Stimulated activated CD4-positive, alpha-beta T cell treated with anti-CD3 and anti-CD28 coated beads, Interleukin-4, amount 100 ng/mL, for 24 hours (primary cell): Measurements from ENCODE around the gene NRARP.
"Not testable (repeated sequence)": the region's sequence is repeated elsewhere in the genome, so short reads cannot be mapped to it uniquely, and the experiment has no call there.

Experiments
- DNase-seq: peaks from one replicate; pipeline ENCODE4 v3.0.0-alpha.2; 2020

The NRARP gene, protein sequence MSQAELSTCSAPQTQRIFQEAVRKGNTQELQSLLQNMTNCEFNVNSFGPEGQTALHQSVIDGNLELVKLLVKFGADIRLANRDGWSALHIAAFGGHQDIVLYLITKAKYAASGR

DNA sequence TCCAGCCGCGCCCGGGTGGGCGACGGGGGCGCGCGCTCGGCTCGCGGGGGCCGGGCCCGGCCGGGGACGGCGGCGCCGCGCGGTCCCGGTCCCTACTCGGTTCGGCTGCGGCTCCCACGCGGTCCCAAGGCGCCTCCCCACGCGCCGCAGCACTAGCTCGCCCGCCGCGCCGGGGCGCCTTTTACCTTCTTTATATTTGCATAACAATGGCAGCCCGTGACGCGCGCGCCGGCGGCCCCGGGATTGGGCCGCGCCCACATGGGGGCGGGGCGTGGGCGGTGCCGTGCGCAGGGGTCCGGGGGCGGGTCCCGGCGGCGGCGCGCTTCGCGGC is at the start of gene NRARP:
Gene NRARP, minus strand, starts transcription at position 154 of the 331 bp plus-strand sequence. CDS start 343 bp downstream, outside the sequence.
- DNase-seq, result peak; percentile 91

DNA sequence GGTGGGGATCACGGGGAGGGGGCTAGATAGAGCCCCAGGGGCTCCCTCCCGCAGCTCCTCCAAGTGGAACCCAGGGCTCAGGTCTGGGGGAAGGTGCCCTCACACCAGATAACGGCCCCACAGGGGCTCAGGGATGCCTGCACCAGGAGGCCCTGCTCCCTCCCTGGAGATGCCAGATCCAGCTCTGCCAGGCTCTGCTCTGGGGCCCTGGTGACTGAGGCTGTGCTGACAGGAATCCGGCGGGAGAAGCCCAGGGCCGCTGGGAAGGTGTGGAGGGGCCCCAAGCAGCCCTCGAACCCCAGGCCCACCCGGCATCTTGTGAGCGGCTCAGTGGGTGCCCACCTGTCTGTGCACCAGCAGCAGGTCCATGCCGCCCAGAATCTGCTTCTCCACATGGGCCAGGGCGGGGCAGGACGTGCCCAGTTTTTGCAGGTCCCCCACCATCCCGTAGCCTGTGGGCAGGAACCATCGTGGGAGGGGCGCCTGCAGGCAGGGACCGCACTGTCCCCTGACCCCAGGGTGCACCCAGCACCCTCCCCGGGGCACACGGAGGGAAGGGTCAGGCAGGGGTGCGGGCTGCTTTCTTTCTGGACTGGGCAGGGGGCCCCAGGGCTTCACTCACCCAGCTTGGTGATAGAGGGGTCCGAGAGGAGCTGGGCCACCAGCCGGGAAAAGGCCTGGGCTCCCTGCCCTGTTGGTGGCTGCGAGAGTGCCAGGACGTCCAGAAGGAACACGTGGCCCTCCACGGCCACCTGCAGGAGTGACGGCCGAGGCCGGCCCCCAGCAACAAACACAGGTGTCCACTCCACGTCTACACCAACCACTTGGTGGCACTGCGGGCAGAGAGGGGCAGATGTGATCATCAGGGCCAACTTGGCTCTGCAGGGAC is 48.9 kb upstream of the NRARP start:
- no peak for DNase-seq

DNA sequence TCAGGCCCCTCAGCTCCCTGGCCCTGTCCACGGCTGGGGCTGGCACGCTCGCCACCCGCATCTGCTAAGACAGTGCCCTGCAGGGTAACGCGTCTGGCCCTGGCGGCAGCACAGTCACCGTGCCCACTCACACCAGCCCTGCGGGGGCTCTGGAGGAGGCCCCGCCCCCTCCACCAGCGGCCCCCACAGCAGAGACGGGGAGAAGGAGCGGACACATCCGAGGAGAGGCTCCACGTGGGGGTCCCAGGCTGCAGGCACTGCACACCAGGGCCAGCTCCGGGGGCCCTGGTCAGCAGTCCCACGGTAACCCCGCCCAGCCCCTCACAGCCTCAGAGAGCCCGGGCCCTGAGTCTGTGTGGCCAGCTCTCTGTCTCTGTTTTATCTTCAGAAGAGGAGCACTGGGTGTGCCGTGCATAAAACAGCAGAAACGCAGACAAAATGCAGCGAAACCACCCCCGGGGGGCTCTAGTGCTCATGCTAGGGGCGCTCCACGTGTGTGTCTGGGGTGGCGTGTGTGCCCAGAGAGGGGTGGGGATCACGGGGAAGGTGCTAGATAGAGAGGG is 47.5 kb upstream of the NRARP start:
- no peak for DNase-seq

DNA sequence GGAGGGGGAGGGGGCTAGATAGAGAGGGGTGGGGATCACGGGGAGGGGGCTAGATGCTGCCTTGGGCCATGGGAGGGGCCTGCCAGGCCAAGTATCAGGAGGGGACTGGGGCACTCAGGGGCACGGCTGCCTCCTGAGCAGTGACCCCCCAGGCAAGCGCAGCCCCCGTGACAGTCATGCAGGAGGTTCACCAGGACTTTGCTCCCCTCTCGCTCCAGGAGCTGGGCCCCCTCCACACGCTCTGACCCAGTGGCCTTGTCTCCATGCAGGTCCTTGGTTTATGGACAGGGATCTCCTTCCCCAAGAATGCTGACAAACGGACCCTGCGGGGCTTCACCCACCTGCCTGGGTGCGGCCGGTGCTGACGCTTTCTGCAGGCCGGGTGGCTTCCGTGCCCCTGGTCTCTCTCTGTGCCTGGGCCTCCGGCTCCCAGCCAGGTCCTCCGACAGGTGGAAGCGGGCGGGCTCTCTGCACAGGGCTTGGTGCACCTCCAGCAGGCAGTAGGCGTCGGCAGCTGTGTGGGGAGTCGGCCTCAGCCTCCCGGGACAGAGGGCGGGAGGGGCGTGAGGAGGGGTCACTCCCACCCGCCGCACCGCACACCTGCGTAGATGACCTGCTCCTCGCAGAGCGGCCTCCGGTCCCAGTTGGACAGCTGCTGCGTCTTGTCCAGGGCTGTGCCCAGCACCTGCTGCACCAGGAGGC is 46.8 kb upstream of the NRARP start:
- DNase-seq, result no peak

DNA sequence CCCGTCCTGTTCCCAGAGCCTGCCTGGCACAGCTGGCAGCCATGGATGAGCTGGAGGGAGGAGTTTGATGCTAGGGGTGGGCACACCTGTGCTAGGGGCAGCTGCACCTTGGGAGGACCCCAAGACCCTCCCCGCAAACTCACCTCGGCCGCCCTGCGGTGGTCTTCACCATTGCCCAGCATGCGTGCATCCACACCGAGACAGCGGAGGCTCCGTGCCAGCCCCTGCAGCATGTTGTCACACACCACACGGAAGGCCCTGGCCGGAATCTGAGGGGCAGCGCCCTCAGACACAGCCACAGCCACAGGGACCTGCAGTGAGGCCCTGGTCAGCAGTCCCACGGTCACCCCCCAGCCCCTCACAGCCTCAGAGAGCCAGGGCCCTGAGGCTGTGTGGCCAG is 45.9 kb upstream of the NRARP start:
- DNase-seq, result no peak

DNA sequence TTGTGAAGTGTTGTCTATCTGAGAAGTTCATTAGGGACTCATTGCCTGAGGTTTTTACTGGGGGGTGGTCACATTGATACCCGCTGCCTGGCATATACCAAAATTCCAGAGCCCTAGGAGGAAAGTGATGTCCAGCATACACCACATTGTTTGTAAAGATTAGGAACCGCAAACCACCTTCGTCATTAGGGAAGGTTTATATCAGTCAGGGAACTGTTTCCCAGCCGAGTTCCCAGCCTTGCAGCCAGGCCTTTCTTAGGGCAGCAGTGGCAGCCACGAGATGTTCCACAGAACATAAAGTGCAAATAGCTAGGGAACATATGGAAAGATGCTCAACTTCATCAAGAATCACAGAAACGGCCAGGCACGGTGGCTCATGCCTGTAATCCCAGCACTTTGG is 40.4 kb upstream of the NRARP start:
- DNase-seq, result no peak

DNA sequence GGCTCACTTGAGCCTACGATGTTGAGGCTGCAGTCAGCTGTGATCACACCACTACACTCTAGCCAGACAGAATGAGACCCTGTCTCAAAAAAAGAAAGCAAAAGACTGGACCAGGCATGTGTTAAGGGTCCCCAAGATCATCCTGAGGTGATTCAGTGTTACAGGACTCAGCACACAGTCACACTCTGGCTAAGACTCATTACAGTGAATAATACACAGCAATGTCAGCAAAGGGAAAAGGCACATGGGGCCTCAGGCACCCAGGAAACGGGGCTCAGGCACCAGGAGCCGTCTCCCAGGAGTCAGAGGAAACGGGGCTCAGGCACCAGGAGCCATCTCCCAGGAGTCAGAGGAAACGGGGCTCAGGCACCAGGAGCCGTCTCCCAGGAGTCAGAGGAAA is 39.2 kb upstream of the NRARP start:
- no peak for DNase-seq

DNA sequence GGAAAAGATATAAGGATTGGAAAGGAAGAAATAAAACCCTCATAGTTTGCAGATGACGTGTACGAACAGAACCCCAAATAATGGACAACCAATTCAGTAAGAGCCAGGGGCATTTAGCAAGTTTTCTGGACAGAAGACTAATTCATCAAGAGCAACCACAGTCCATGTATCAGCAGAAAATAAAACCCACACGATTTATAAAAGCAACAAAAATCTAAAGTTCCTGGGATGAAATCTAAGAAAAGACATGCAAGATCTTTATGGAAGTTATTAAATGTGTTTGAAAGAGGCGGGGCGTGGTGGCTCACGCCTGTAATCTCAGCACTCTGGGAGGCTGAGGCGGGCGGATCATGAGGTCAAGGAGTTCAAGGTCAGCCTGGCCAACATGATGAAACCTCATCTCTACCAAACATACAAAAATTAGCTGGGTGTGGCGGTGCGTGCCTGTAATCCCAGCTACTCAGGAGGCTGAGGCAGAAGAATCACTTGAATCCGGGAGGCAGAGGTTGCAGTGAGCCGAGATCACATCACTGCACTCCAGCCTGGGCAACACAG is 37.9 kb upstream of the NRARP start:
- not testable (repeated sequence) for DNase-seq

DNA sequence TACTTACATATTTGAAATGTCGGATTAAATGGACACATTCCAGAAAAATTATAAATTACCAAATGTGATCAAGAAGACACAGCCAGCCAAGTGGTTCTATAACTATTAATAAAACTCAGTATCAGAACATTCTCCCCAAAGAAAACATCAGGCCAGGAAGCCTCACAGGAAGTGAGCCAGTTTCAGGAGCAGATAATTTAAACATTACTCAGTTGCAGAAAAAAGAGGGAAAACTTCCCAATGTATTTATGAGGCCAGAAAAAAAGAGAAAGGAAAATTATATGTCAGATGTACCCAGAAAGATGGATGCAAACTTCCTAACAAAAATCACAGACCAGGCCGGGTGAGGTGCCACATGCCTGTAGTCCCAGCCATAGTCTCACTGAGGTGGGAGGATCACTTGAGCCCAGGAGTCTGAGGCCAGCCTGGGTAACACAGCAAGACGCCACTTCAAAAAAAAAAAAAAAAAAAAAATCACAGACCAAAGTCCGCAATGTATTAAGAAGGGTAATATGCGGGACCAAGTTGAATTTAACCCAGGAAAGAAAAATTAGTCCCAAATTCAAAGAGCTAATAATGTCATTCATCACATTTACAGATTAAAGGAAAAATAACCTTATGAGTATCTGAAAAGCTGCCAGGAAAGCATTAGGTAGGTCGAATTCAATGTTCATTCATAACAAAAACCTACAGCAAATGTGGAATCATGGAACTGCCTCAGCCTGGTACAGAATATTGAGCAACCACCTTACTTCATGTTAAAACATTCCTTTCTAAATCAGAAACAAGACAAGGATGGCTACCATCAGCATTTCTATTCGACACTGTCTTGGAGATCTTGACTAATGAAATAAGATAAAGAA is 37.2 kb upstream of the NRARP start:
- no peak for DNase-seq

DNA sequence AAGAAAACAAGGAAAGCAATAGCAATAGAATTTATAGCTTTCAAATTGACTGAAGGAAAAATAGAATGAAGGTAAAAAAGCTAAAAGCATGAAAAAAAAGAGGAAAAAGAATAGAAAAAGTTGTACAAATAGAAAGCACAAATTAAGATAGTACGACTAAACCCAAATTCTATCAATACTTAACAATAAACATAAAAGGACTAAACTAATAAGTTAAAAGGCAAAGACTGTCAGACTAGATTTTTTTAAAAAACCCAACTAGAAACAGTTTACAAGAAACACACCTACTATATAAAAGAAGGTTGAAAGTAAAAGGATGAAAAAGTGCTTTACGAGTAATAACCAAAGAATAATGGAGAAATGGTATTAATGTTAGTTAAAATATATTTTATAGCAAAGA is 34.7 kb upstream of the NRARP start:
- no peak for DNase-seq

DNA sequence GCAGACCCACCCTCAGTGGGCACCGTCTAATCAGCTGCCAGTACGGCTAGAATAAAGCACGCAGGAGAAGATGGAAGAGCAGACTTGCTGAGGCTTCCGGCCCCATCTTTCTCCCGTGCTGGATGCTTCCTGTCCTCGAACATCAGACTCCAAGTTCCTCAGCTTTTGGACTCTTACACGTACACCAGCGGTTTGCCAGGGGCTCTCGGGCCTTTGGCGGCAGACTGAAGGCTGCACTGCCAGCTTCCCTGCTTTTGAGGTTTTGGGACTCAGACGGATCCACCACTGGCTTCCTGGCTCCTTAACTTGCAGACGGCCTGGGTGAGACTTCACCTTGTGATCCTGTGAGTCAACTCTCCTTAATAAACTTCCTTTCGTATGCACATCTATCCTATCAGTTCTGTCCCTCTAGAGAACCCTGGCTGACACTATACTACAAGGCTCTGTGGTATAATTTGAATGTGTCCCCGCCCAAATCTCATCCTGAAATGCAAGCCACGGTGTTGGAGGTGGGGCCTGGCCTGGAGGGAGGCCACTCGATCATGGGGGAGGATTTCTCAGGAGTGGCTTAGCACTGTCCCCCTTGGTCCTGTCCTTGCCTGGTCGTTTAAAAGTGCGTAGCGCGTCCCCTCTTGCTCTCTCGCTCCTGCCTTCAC is 31.1 kb upstream of the NRARP start:
- DNase-seq, result no peak

DNA sequence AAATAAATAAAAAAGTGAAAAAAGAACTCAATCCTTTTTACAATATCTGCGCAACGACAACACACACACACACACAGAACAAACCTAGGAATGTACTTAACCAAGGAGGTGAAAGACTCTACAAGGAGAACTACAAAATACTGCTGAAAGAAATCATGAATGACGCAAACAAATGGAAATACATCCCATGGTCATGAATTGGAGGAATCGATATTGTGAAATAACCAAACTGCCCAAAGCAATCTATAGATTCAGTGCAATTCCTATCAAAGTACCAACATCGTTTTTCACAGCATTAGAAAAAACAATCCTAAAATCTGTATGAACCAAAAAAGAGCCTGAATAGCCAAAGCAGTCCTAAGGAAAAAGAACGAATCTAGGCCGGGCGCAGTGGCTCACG is 29.9 kb upstream of the NRARP start:
- no peak for DNase-seq

DNA sequence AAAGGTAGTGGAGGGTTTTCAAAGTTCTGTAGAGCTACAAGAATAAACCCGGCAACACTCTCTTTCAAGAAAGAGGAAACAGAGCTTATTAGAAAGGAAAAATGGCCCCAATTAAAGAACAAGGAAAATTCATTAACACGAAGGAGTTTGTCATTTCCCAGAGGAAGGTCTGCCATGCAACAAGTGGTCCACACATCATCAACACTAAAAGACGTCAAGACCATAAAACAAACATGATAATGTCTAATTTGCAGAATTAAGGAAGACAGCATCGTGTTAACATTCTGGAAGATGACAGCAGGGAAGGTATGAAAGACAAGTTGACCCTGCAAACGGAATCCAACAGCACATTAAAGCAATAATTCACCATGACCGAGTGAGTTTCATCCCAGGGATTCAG is 28.6 kb upstream of the NRARP start:
- no peak for DNase-seq

DNA sequence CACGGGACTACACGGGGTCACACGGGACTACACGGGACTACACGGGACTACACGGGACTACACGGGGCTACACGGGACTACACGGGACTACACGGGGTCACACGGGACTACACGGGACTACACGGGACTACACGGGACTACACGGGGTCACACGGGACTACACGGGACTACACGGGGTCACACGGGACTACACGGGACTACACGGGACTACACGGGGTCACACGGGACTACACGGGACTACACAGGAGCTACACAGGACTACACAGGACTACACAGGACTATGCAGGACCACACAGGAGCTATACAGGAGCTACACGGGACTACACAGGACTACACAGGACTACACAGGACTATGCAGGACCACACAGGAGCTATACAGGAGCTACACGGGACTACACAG is 27.5 kb upstream of the NRARP start:
- not testable (repeated sequence) for DNase-seq

DNA sequence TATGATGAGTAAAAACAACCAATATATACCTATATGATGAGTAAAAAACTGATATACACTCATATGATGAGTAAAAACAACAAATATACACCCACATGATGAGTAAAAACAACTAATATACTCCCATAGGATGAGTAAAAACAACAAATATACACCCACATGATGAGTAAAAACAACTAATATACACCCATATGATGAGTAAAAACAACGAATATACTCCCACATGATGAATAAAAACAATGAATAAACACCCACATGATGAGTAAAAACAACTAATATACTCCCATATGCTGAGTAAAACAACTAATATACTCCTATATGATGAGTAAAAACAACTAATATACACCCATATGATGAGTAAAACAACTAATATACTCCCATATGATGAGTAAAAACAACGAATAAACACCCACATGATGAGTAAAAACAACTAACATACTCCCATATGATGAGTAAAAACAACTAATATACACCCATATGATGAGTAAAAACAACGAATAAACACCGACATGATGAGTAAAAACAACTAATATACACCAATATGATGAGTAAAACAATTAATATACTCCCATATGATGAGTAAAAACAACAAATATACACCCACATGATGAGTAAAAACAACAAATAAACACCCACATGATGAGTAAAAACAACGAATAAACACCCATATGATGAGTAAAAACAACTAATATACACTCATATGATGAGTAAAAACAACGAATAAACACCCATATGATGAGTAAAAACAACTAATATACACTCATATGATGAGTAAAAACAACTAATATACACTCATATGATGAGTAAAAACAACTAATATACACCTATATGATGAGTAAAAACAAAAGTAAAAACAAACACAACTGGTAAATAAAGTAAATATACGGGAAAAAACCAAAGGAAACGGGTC is 25.8 kb upstream of the NRARP start:
- DNase-seq, result not testable (repeated sequence)

DNA sequence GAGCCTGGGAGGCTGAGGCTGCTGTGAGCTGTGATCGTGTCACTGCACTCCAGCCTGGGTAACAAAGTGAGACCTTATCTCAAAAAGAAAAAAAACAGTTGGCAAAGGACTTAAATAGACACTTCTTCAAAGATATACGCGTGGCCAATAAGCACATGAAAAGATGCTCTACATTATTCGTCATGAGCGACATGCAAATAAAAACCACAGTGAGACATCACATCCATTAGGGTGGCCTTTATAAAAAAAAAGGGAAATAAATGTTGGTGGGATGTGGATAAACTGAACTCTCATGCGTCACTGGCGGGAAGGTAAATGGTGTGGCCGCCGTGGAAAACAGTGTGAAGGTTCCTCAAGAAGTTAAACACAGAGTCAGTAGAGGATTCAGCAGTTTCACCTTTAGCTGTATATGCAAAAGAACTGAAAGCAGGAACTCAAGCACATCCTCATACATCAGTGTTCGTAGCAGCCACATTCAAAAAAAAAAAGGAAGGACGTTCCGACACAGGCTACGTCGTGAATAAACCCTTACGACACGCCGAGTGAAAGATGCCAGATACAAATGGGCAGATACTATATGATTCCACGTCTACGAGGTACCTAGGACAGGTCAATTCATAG is 24.5 kb upstream of the NRARP start:
- DNase-seq, result no peak

DNA sequence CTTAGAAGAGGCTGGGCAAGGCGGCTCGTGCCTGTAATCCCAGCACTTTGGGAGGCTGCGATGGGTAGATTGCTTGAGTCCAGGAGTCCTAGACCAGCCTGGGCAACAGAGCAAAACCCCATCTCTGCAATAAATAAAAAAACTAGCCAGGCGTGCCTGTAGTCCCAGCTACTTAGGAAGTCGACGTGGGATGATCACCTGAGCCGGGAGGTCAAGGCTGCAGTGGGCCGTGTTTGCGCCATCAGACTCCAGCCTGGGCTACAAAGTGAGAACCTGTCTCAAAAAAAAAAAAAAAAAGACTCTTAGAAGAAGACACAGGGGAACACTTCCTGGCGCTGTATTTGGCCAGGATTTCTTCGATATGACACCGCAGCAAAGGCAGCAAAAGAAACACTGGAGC is 23.7 kb upstream of the NRARP start:
- DNase-seq, result no peak

DNA sequence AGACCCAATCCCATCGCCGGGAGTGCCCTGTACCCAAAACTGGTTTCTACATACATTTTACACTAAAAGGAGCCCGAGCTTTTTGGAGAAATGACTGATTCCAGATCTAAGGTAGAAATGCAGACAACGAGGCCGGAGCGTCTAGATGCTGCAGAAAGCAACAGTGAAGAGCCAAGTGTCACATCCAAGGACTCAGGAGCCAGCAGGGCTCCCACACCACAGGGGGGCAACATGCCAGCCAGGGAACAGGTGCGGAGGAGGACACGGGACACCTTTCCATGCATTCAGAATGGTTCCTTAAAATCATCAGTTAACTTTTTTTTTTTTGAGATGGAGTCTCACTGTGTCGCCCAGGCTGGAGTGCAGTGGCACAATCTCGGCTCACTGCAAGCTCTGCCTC is 23.1 kb upstream of the NRARP start:
- no peak for DNase-seq

DNA sequence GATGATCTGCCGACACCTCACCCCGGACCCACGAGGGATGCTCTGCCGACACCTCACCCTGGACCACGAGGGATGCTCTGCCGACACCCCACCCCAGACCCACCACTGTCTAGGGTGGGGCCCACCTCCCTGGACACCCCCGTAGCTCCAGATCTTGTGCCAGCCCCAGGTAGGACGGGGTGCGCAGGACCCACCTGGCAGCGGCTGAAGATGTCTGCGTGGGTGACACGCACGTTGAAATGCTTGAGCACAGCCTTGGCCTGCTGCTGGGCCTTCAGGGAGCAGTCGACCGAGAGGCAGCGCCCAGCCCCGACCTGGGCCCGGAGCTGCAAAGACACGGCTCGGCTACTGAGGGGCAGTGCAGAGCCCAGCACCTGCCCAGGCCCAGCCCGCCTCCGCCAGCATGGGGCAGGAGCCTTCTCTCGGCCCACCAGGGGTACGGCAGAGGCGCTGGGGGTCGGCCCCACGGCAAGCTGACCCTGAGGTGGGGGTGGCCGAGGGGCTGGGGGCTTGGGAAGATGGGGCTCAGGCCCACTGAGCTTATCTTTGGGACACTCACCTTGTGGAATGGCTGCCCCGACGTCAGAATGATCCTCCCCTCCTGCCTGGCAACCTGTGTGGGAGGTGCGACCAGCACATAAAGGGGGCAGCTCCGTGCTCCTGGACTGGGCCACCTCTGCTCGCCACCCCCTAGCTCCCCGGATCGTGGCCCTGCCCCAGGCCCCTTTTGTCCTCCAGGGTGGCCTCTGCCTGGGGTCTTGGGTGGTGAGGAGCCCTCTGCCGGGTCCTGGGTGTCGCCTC is 21.7 kb upstream of the NRARP start:
- no peak for DNase-seq
